Lower lobe of right lung (tissue), 2 donors: ENCODE results near the gene AFP. TPM values are rescaled to one million over a fixed set of nuclear protein-coding genes. Genes with fewer than 3 reads are reported as not detected.

Experiments
- ATAC-seq, 2 donors: fragments of 200-7000 bp; cut with Tn5 transposase; one replicate each; pipeline ENCODE4 v1.9.1; 2020 to 2022; ENCODE audit warnings: mild to moderate bottlenecking in 2 of 2, moderate library complexity in 2 of 2
- DNase-seq: peaks from one replicate; pipeline ENCODE4 v3.0.0-alpha.2; 2020
- H3K27ac ChIP-seq: fragments of 200-600 bp; one replicate; pipeline ENCODE4 v1.8.0; 2022
- H3K27me3 ChIP-seq: fragments of 200-600 bp; one replicate; pipeline ENCODE4 v1.8.0; 2022; ENCODE audit warnings: low read depth
- H3K36me3 ChIP-seq: fragments of 200-600 bp; one replicate; pipeline ENCODE4 v1.8.0; 2022; ENCODE audit warnings: mild to moderate bottlenecking
- H3K4me1 ChIP-seq: fragments of 200-600 bp; one replicate; pipeline ENCODE4 v1.8.0; 2022
- H3K4me3 ChIP-seq: fragments of 200-600 bp; one replicate; pipeline ENCODE4 v1.8.0; 2022; ENCODE audit warnings: mild to moderate bottlenecking
- H3K9me3 ChIP-seq: fragments of 200-600 bp; one replicate; pipeline ENCODE4 v1.8.0; 2022
- intact Hi-C: fragments of 100-400 bp; cut with DNase I; formaldehyde crosslinking; loops from one replicate; pipeline ENCODE4 v1.11.0; 2022
- total RNA-seq: library from RNA; stranded (reverse); fragmentation: NEBNext Ultra II Directional; extraction: Animal tissue kit (Norgen Biotek cat#: 25700); gene quantifications from one replicate; pipeline ENCODE4 v1.2.1, GENCODE V29; 2021
- TF ChIP-seq, protein P1 (sequence below): fragments of 200-600 bp; IDR thresholded peaks from one replicate; pipeline ENCODE4 v1.8.0; 2022; ENCODE audit warnings: antibody characterized with exemption, mild to moderate bottlenecking
- donor health status: DM: no; HTN: yes; CAD: no; lungs with severe emphysema.

Gene AFP
- total RNA-seq, 1 donor from 2014 or later, result not detected

DNA sequence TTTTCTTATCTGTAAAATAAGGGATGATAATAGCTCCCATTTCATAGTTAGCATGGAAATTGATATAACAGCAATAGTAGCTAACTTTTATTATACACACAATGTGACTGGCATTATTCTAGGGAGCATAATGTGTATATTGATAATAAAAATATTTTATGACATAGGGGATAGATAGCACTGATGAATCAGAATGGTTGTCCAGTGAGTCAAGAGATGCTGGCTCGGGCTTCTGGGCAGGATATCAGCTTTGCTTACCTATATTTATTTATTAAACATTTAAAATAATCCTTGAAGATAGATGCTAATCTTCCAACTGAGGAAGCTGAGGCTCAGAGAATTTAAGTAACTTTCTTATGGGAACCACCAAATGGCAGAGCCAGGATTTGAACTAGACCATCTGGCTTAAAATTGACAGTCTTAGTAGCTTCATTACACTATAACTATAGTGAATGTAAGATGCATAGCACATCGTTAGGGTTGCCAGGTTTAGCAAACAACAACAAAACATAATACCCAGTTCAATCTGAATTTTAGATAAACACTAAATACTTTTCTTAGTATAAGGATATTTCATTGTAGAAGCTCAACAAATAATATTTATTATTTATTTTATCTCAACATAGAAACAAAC is 2.7 kb downstream of the AFP start:
- no peaks in the 10 kb centered on the region for H3K4me1 ChIP-seq
- no peaks in the 10 kb centered on the region for H3K9me3 ChIP-seq
- no peak for DNase-seq
- H3K36me3 ChIP-seq, result no peaks in the 10 kb centered on the region
- no peak overlapping the region for H3K27ac ChIP-seq
- intact Hi-C loops, result no loop called here
- no peak for ATAC-seq
- H3K27me3 ChIP-seq, result no peaks in the 10 kb centered on the region
- H3K4me3 ChIP-seq, result no peak overlapping the region
- TF ChIP-seq, protein P1, sequence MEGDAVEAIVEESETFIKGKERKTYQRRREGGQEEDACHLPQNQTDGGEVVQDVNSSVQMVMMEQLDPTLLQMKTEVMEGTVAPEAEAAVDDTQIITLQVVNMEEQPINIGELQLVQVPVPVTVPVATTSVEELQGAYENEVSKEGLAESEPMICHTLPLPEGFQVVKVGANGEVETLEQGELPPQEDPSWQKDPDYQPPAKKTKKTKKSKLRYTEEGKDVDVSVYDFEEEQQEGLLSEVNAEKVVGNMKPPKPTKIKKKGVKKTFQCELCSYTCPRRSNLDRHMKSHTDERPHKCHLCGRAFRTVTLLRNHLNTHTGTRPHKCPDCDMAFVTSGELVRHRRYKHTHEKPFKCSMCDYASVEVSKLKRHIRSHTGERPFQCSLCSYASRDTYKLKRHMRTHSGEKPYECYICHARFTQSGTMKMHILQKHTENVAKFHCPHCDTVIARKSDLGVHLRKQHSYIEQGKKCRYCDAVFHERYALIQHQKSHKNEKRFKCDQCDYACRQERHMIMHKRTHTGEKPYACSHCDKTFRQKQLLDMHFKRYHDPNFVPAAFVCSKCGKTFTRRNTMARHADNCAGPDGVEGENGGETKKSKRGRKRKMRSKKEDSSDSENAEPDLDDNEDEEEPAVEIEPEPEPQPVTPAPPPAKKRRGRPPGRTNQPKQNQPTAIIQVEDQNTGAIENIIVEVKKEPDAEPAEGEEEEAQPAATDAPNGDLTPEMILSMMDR, result no peak

DNA sequence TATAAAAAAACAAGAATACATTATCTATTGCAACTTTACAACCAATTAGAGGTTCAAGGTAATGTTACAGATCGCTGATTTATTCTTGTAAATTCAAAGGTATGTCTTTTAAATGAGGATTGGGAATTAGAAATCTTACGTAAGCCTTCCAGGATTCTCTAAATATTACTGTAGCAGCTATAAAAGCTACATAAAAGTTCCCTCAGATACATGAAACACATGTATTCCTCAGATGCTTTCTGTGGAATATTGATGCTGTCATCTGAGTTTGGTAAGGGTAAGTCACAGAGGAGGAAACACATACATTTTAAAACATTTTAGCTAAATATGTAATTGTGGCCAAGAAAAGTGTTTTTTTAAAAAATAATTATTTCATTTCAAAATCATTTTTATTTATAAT is 3.4 kb downstream of the AFP start:
- intact Hi-C loops, result no loop called here
- H3K27me3 ChIP-seq, result no peaks in the 10 kb centered on the region
- ATAC-seq, result no peak
- no peak overlapping the region for H3K4me3 ChIP-seq
- no peaks in the 10 kb centered on the region for H3K9me3 ChIP-seq
- H3K27ac ChIP-seq, result no peak overlapping the region
- TF ChIP-seq, protein P1, result no peak
- no peaks in the 10 kb centered on the region for H3K36me3 ChIP-seq
- H3K4me1 ChIP-seq, result no peaks in the 10 kb centered on the region
- DNase-seq, result no peak

DNA sequence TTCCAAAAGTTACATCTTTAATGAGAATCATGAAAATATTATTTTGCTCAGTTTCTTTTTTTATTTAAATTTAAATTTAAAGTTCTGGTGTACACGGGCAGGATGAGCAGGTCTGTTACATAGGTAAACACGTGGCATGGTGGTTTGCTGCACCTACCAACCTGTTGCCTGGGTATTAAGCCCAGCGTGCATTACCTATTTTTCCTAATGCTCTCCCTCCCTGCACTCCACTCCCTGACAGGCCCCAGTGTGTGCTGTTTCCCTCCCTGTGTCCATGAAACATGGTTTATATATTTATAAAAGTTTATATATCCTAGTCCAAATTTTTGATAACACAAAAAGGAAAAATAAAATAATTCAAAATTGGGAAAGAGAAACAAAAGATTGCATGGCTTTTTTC is 4.0 kb downstream of the AFP start:
- Histone ChIP-seq H3K4me1 (no peaks in the 10 kb centered on the region), H3K27ac (no peak overlapping the region), H3K9me3 (no peaks in the 10 kb centered on the region), H3K27me3 (no peaks in the 10 kb centered on the region), H3K36me3 (no peaks in the 10 kb centered on the region), H3K4me3 (no peak overlapping the region)
- TF ChIP-seq, protein P1, result no peak
- ATAC-seq (no peak), DNase-seq (no peak)
- intact Hi-C loops, result no loop called here

DNA sequence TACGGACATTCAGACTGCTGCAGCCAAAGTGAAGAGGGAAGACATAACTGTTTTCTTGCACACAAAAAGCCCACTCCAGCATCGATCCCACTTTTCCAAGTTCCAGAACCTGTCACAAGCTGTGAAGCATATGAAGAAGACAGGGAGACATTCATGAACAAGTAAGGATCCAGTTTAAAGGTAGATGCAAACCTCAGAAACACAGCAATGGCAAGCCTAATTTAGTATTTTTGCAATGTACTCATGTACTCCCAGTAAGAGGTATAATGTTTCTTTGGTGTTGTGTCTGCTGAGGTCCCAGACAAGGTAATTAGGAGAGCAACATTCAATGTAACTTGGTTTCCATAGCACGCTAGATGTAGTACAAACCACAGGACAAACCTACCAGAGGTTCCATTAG is 4.6 kb downstream of the AFP start:
- Histone ChIP-seq H3K27me3 (no peaks in the 10 kb centered on the region), H3K4me3 (no peak overlapping the region), H3K4me1 (no peaks in the 10 kb centered on the region), H3K27ac (no peak overlapping the region), H3K9me3 (no peaks in the 10 kb centered on the region), H3K36me3 (no peaks in the 10 kb centered on the region)
- intact Hi-C loops, result no loop called here
- no peak for ATAC-seq
- TF ChIP-seq, protein P1, result no peak
- DNase-seq, result no peak

DNA sequence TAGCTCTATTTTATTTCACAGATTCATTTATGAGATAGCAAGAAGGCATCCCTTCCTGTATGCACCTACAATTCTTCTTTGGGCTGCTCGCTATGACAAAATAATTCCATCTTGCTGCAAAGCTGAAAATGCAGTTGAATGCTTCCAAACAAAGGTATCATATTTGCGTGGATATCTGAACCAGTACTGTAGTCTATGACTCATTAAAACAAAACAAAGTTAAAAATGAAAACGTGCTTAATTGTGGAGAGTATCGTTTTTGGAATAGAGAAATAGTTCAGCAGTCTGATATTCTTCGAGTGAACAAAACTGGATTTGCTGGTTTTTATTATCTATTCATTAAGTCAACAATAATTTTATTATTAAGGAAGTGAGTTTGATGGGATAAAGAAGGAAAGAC is 6.3 kb downstream of the AFP start:
- H3K27ac ChIP-seq, result no peak overlapping the region
- DNase-seq (no peak), ATAC-seq (no peak)
- TF ChIP-seq, protein P1, result no peak
- no peaks in the 10 kb centered on the region for H3K27me3 ChIP-seq
- no peak overlapping the region for H3K4me3 ChIP-seq
- H3K4me1 ChIP-seq, result no peaks in the 10 kb centered on the region
- no peaks in the 10 kb centered on the region for H3K36me3 ChIP-seq
- intact Hi-C loops, result no loop called here
- no peaks in the 10 kb centered on the region for H3K9me3 ChIP-seq
